Caco-2 (cell line): Measurements from ENCODE around the gene FGD2. TPM values are rescaled to one million over a fixed set of nuclear protein-coding genes. Genes with fewer than 3 reads are reported as not detected.

Experiments
- BruUV-seq: library from RNA; stranded (reverse); fragments of 400-500 nt; replicated peaks from 2 replicates; lab custom pipeline; 2021; lab: Mats Ljungman, UMichigan
- CTCF ChIA-PET: fragments of 300-600 bp; sonication (Branson Sonifier 250); formaldehyde crosslinking; loops from one replicate; lab custom pipeline; 2022; ENCODE audit warnings: antibody characterized with exemption; lab: Charles Lee
- POLR2A ChIA-PET: fragments of 300-600 bp; sonication (Branson Sonifier 250); formaldehyde crosslinking; loops from one replicate; lab custom pipeline; 2022; ENCODE audit warnings: antibody characterized with exemption; lab: Charles Lee
- DNase-seq, 2 experiments: peaks; one replicate each; pipeline versions ENCODE4 v3.0.0 to v3.0.0-alpha.2; 2020 to 2022
- H3K27me3 ChIP-seq: replicated peaks from 2 replicates; pipeline ENCODE4 v1.6.0; 2011; ENCODE audit warnings: low read length; ENCODE audit not compliant: control insufficient read depth, insufficient read depth
- H3K36me3 ChIP-seq: 2 replicates; pipeline ENCODE4 v1.5.1; 2011; ENCODE audit warnings: low read length; ENCODE audit not compliant: control insufficient read depth, insufficient read depth
- H3K4me1 ChIP-seq: fragments of 250-450 bp; sonication (Bioruptor Pico); 2 replicates; pipeline ENCODE4 v1.5.1; 2020; ENCODE audit warnings: mild to moderate bottlenecking
- H3K4me3 ChIP-seq: 2 replicates; pipeline ENCODE4 v1.5.1; 2011; ENCODE audit warnings: low read depth, mild to moderate bottlenecking, control low read depth, low read length
- H3K9me3 ChIP-seq: fragments of 250-450 bp; sonication (Bioruptor Pico); 2 replicates; pipeline ENCODE4 v1.5.1; 2020; ENCODE audit warnings: mild to moderate bottlenecking, moderate library complexity
- H3K27ac Mint-ChIP-seq: one replicate; pipeline ENCODE4 v1.8.0; 2022; ENCODE audit warnings: mixed read lengths; ENCODE audit not compliant: unreplicated experiment
- H3K27me3 Mint-ChIP-seq: one replicate; pipeline ENCODE4 v1.8.0; 2022; ENCODE audit warnings: mixed read lengths; ENCODE audit not compliant: insufficient read depth, unreplicated experiment
- H3K36me3 Mint-ChIP-seq: one replicate; pipeline ENCODE4 v1.8.0; 2022; ENCODE audit warnings: mild to moderate bottlenecking, mixed read lengths; ENCODE audit not compliant: insufficient read depth, unreplicated experiment
- H3K4me1 Mint-ChIP-seq: one replicate; pipeline ENCODE4 v1.8.0; 2022; ENCODE audit warnings: low read depth, mixed read lengths; ENCODE audit not compliant: unreplicated experiment
- H3K4me3 Mint-ChIP-seq: one replicate; pipeline ENCODE4 v1.8.0; 2022; ENCODE audit warnings: mild to moderate bottlenecking, moderate library complexity, mixed read lengths; ENCODE audit not compliant: unreplicated experiment
- H3K9me3 Mint-ChIP-seq: one replicate; pipeline ENCODE4 v1.8.0; 2022; ENCODE audit warnings: mixed read lengths; ENCODE audit not compliant: unreplicated experiment
- intact Hi-C: fragments of 100-400 bp; cut with micrococcal nuclease; formaldehyde crosslinking; loops from one replicate; pipeline ENCODE4 v1.10.0; 2022; ENCODE audit not compliant: unreplicated experiment
- total RNA-seq: library from RNA; stranded (reverse); gene quantifications from 2 replicates; pipeline ENCODE4 v1.2.3, GENCODE V29; 2022
- TF ChIP-seq, protein P1 (sequence below), 2 experiments: fragments of 200-600 bp in 1 of 2; IDR thresholded peaks; 1 replicate in 1 of 2; 2 replicates in 1 of 2; pipeline versions ENCODE4 v1.5.1 to v1.8.0; 2011 to 2022; ENCODE audit warnings: antibody characterized with exemption in 1 of 2, control low read depth in 1 of 2, inconsistent platforms in 1 of 2, low read depth in 1 of 2, low read length in 1 of 2, mild to moderate bottlenecking in 1 of 2, moderate library complexity in 1 of 2; ENCODE audit not compliant: insufficient read depth in 1 of 2, severe bottlenecking in 1 of 2, unreplicated experiment in 1 of 2

FGD2 gene
- total RNA-seq, 1 experiment from 2014 or later = not detected

DNA sequence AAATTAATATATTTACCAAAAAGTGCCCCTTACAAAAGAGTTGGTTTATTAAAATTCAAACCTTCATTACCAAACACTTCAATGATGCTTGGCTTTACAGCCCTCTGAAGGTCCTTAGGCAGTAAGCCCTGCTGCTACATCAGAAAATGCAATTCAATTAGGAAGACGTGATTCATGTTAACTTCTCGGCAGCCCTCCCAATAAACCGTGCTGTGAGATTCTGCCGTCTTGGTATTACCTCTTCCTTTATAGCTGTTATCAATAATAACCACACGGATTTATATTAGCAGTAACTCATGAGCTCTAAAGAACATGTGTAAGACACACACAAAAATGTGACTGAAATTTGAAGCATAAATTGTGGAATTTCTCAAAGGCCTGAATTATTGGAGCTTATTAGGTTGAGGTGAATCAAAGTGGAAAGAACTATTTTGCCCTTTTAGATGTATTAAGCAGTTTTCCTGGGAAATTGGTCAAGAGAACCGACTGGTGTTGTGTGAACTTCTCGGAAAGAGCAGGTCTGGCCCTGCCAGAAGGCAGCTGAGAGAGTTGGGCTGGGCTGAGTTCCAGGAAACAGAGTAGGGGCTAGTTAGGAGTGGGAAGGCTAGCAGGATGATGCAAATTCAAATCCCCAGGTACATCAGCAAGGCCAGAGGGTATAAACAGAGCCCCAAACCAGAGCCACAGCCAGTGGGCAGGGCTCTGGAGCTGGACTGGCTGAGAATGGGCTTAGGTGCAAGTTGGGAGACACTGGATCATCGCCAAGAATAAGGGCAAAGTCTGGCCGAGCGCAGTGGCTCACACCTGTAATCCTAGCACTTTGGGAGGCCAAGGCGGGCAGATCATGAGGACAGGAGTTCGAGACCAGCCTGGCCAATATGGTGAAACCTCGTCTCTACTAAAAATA lies 33.1 kb downstream of the FGD2 start:
- POLR2A ChIA-PET = no interaction called here

GRCh38 chr6:37039958-37040357 lies 34.5 kb downstream of the FGD2 start:
- TF ChIP-seq, protein P1, sequence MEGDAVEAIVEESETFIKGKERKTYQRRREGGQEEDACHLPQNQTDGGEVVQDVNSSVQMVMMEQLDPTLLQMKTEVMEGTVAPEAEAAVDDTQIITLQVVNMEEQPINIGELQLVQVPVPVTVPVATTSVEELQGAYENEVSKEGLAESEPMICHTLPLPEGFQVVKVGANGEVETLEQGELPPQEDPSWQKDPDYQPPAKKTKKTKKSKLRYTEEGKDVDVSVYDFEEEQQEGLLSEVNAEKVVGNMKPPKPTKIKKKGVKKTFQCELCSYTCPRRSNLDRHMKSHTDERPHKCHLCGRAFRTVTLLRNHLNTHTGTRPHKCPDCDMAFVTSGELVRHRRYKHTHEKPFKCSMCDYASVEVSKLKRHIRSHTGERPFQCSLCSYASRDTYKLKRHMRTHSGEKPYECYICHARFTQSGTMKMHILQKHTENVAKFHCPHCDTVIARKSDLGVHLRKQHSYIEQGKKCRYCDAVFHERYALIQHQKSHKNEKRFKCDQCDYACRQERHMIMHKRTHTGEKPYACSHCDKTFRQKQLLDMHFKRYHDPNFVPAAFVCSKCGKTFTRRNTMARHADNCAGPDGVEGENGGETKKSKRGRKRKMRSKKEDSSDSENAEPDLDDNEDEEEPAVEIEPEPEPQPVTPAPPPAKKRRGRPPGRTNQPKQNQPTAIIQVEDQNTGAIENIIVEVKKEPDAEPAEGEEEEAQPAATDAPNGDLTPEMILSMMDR (IDR thresholded peaks at IDR 0.05; ENCODE audit: insufficient read depth in 1 of 2, low read depth in 1 of 2, low read length in 1 of 2, severe bottlenecking in 1 of 2, unreplicated experiment in 1 of 2) = no peak
- H3K4me1 ChIP-seq = 0 out of 2 replicates have a peak, but pooled peaks cover 4% of the 10 kb centered on the region
- no peaks in the 10 kb centered on the region for H3K9me3 ChIP-seq
- no peak overlapping the region for H3K4me3 ChIP-seq
- CTCF ChIA-PET = no interaction called here
- no peaks in the 10 kb centered on the region for H3K9me3 Mint-ChIP-seq
- H3K27me3 ChIP-seq = no peaks in the 10 kb centered on the region
- no peak overlapping the region for H3K4me3 Mint-ChIP-seq
- no peak for DNase-seq
- no peaks in the 10 kb centered on the region for H3K27me3 Mint-ChIP-seq
- H3K4me1 Mint-ChIP-seq = peaks cover 7% of the 10 kb centered on the region
- no peak overlapping the region for H3K27ac Mint-ChIP-seq
- BruUV-seq = no TSS peak
- no peaks in the 10 kb centered on the region for H3K36me3 ChIP-seq
- no peaks in the 10 kb centered on the region for H3K36me3 Mint-ChIP-seq
- intact Hi-C loops = no loop called here
- POLR2A ChIA-PET = no interaction called here

More for the DNA sequence above, 33.1 kb downstream of the FGD2 start:
- H3K36me3 ChIP-seq = no peaks in the 10 kb centered on the region
- H3K4me3 Mint-ChIP-seq = no peak overlapping the region
- H3K36me3 Mint-ChIP-seq = no peaks in the 10 kb centered on the region
- no peaks in the 10 kb centered on the region for H3K9me3 ChIP-seq
- BruUV-seq = no TSS peak
- no peak for DNase-seq
- H3K27me3 Mint-ChIP-seq = no peaks in the 10 kb centered on the region
- intact Hi-C loops = no loop called here
- no peak overlapping the region for H3K4me3 ChIP-seq
- 0 out of 2 replicates have a peak, but pooled peaks cover 4% of the 10 kb centered on the region for H3K4me1 ChIP-seq
- CTCF ChIA-PET = interaction anchor here (0.6 to 1.5 kb wide), 4 partner anchors 21 to 172 kb away, joined by 3 to 5 read pairs (median 4); no protein-coding TSS in a partner anchor
- no peaks in the 10 kb centered on the region for H3K27me3 ChIP-seq
- peaks cover 7% of the 10 kb centered on the region for H3K4me1 Mint-ChIP-seq
- TF ChIP-seq, protein P1 (IDR thresholded peaks at IDR 0.05; ENCODE audit: insufficient read depth in 1 of 2, low read depth in 1 of 2, low read length in 1 of 2, severe bottlenecking in 1 of 2, unreplicated experiment in 1 of 2) = no peak
- no peaks in the 10 kb centered on the region for H3K9me3 Mint-ChIP-seq
- H3K27ac Mint-ChIP-seq = peak overlapping the region; percentile 69

- POLR2A ChIA-PET = no interaction called here
- intact Hi-C loops = no loop called here
- Histone ChIP-seq H3K9me3 (no peaks in the 10 kb centered on the region), H3K36me3 (no peaks in the 10 kb centered on the region), H3K4me3 (no peak overlapping the region), H3K27me3 (no peaks in the 10 kb centered on the region), H3K4me1 (0 out of 2 replicates have a peak, but pooled peaks cover 4% of the 10 kb centered on the region)
- no peaks in the 10 kb centered on the region for H3K9me3 Mint-ChIP-seq
- H3K36me3 Mint-ChIP-seq = no peaks in the 10 kb centered on the region
- no peak for DNase-seq
- no peak overlapping the region for H3K27ac Mint-ChIP-seq
- H3K27me3 Mint-ChIP-seq = no peaks in the 10 kb centered on the region
- peaks cover 7% of the 10 kb centered on the region for H3K4me1 Mint-ChIP-seq
- TF ChIP-seq, protein P1 (IDR thresholded peaks at IDR 0.05; ENCODE audit: insufficient read depth in 1 of 2, low read depth in 1 of 2, low read length in 1 of 2, severe bottlenecking in 1 of 2, unreplicated experiment in 1 of 2) = no peak
- no TSS peak for BruUV-seq
- CTCF ChIA-PET = no interaction called here
- no peak overlapping the region for H3K4me3 Mint-ChIP-seq
Measured at GRCh38 chr6:37041521-37041920, 36.1 kb downstream of the FGD2 start.
